ENCODE results near the gene NFATC1. TPM values are rescaled to one million over a fixed set of nuclear protein-coding genes. Genes with fewer than 3 reads are reported as not detected.

The NFATC1 gene
- total and polyA plus RNA-seq, 7 experiments from 2014 or later = 27.1 to 87.2 (median 53.4) TPM

GRCh38 chr18:79520478-79521390, 125.0 kb downstream of the NFATC1 start:
- no peaks in the 10 kb centered on the region for H3K36me3 ChIP-seq (ENCODE audit: control insufficient read depth in 2 of 3, insufficient read depth in 3 of 3, low read length in 3 of 3)
- ATAC-seq = no peak
- intact Hi-C loops (cut with micrococcal nuclease) = loop anchor here in 1 of 2 donors (5.0 to 10.0 kb wide), 5 partner anchors 43 to 587 kb away; partner anchors contain the start of genes ADNP2, RBFA, SLC66A2 and TXNL4A
- no peaks in the 10 kb centered on the region for H3K9me3 ChIP-seq (ENCODE audit: control insufficient read depth in 2 of 3, low read length in 3 of 3)
- H3K4me3 Mint-ChIP-seq = peak overlapping the region; percentile 82 to 90 (median 84)
- peak overlapping the region; percentile 2 for H3K4me3 ChIP-seq (ENCODE audit: low read length)
- H3K27ac ChIP-seq (ENCODE audit: low read depth, low read length) = peak overlapping the region; percentile 51
- no peaks in the 10 kb centered on the region for H3K27me3 Mint-ChIP-seq
- ChIA-PET CTCF (interaction anchor here (0.6 to 1.0 kb wide), 3 partner anchors 68 to 123 kb away, joined by 3 to 4 read pairs (median 3); no protein-coding TSS in a partner anchor), POLR2A (interaction anchor here (1.4 to 2.4 kb wide), 2 partner anchors 13 to 117 kb away, joined by 4 to 15 read pairs; no protein-coding TSS in a partner anchor)
- H3K27ac Mint-ChIP-seq = peak overlapping the region; percentile 90 to 100 (median 96)
- H3K4me1 ChIP-seq (ENCODE audit: control insufficient read depth in 2 of 2, insufficient read depth in 2 of 2, low read length in 2 of 2) = peaks cover 50 to 90% of the 10 kb centered on the region in 2 donors
- H3K9me3 Mint-ChIP-seq = peaks cover 0 to 3% (median 0%) of the 10 kb centered on the region in 11 donors
- no peak for DNase-seq
- H3K4me1 Mint-ChIP-seq = peaks cover 62 to 96% (median 85%) of the 10 kb centered on the region in 7 donors
- peaks cover 0 to 3% (median 0%) of the 10 kb centered on the region in 5 donors for H3K36me3 Mint-ChIP-seq
- H3K27me3 ChIP-seq (ENCODE audit: control insufficient read depth in 2 of 2, insufficient read depth in 2 of 2, low read length in 2 of 2) = no peaks in the 10 kb centered on the region

- ChIA-PET POLR2A (no interaction called here), CTCF (no interaction called here)
- Histone ChIP-seq H3K9me3 (ENCODE audit: control insufficient read depth in 2 of 3, low read length in 3 of 3) (no peaks in the 10 kb centered on the region), H3K27ac (ENCODE audit: low read depth, low read length) (peak overlapping the region; percentile 93), H3K36me3 (ENCODE audit: control insufficient read depth in 2 of 3, insufficient read depth in 3 of 3, low read length in 3 of 3) (no peaks in the 10 kb centered on the region), H3K4me3 (ENCODE audit: low read length) (no peak overlapping the region), H3K4me1 (ENCODE audit: control insufficient read depth in 2 of 2, insufficient read depth in 2 of 2, low read length in 2 of 2) (peaks cover 50 to 82% of the 10 kb centered on the region in 2 donors), H3K27me3 (ENCODE audit: control insufficient read depth in 2 of 2, insufficient read depth in 2 of 2, low read length in 2 of 2) (no peaks in the 10 kb centered on the region)
- Mint-ChIP-seq H3K9me3 (peaks cover 0 to 3% (median 0%) of the 10 kb centered on the region in 11 donors), H3K36me3 (peaks cover 0 to 3% (median 0%) of the 10 kb centered on the region in 5 donors), H3K4me1 (peaks cover 62 to 95% (median 77%) of the 10 kb centered on the region in 7 donors), H3K27ac (peak overlapping the region; percentile 90 to 100 (median 98)), H3K27me3 (no peaks in the 10 kb centered on the region), H3K4me3 (peak overlapping the region in 9 of 10 donors; percentile 63 to 93 (median 90))
- ATAC-seq (no peak), DNase-seq (peak in 1 of 9 donors; percentile 19)
- intact Hi-C loops (cut with micrococcal nuclease) = loop anchor here (2.0 to 10.0 kb wide), 10 partner anchors 44 to 586 kb away; partner anchors contain the start of genes ATP9B (in 2 of the 2), TXNL4A (in 2 of the 2), ADNP2 (in 1 of the 2) and NFATC1 (in 1 of the 2)
These were observed 125.9 kb downstream of the NFATC1 start for GRCh38 chr18:79521416-79522205.

GRCh38 chr18:79522451-79523205, 126.9 kb downstream of the NFATC1 start:
- ATAC-seq (peak; percentile 30), DNase-seq (peak in 8 of 9 donors; percentile 65 to 90 (median 74))
- POLR2A ChIA-PET = interaction anchor here (0.8 to 2.8 kb wide), 11 partner anchors 13 to 158 kb away, joined by 3 to 62 read pairs (median 5); partner anchors contain the start of gene NFATC1
- Mint-ChIP-seq H3K27ac (peak overlapping the region; percentile 88 to 100 (median 98)), H3K27me3 (no peaks in the 10 kb centered on the region), H3K4me3 (peak overlapping the region; percentile 83 to 93 (median 90)), H3K9me3 (peaks cover 0 to 3% (median 0%) of the 10 kb centered on the region in 11 donors), H3K36me3 (peaks cover 0 to 5% (median 3%) of the 10 kb centered on the region in 5 donors), H3K4me1 (peaks cover 55 to 95% (median 77%) of the 10 kb centered on the region in 7 donors)
- intact Hi-C loops (cut with micrococcal nuclease) = loop anchor here (1.0 to 10.0 kb wide), 15 partner anchors 15 to 585 kb away; partner anchors contain the start of genes ATP9B (in 2 of the 2), CTDP1 (in 2 of the 2), TXNL4A (in 2 of the 2) and ADNP2 (in 1 of the 2)
- H3K4me3 ChIP-seq (ENCODE audit: low read length) = peak overlapping the region; percentile 56
- no peaks in the 10 kb centered on the region for H3K9me3 ChIP-seq (ENCODE audit: control insufficient read depth in 2 of 3, low read length in 3 of 3)
- H3K27ac ChIP-seq (ENCODE audit: low read depth, low read length) = peak overlapping the region; percentile 93
- CTCF ChIA-PET = interaction anchor here (0.6 to 2.7 kb wide), 9 partner anchors 15 to 202 kb away, joined by 3 to 17 read pairs (median 4); no protein-coding TSS in a partner anchor
- peaks cover 43 to 78% of the 10 kb centered on the region in 2 donors for H3K4me1 ChIP-seq (ENCODE audit: control insufficient read depth in 2 of 2, insufficient read depth in 2 of 2, low read length in 2 of 2)
- H3K27me3 ChIP-seq (ENCODE audit: control insufficient read depth in 2 of 2, insufficient read depth in 2 of 2, low read length in 2 of 2) = no peaks in the 10 kb centered on the region
- H3K36me3 ChIP-seq (ENCODE audit: control insufficient read depth in 2 of 3, insufficient read depth in 3 of 3, low read length in 3 of 3) = peaks cover 0 to 4% (median 3%) of the 10 kb centered on the region in 3 experiments

- Histone ChIP-seq H3K9me3 (ENCODE audit: control insufficient read depth in 2 of 3, low read length in 3 of 3) (no peaks in the 10 kb centered on the region), H3K27ac (ENCODE audit: low read depth, low read length) (peak overlapping the region; percentile 93), H3K27me3 (ENCODE audit: control insufficient read depth in 2 of 2, insufficient read depth in 2 of 2, low read length in 2 of 2) (no peaks in the 10 kb centered on the region), H3K36me3 (ENCODE audit: control insufficient read depth in 2 of 3, insufficient read depth in 3 of 3, low read length in 3 of 3) (peaks cover 0 to 10% (median 10%) of the 10 kb centered on the region in 3 experiments), H3K4me3 (ENCODE audit: low read length) (peak overlapping the region; percentile 56), H3K4me1 (ENCODE audit: control insufficient read depth in 2 of 2, insufficient read depth in 2 of 2, low read length in 2 of 2) (peaks cover 38 to 72% of the 10 kb centered on the region in 2 donors)
- ChIA-PET CTCF (interaction anchor here (0.6 to 2.7 kb wide), 9 partner anchors 8 to 203 kb away, joined by 3 to 17 read pairs (median 4); no protein-coding TSS in a partner anchor), POLR2A (interaction anchor here (0.7 to 2.8 kb wide), 14 partner anchors 13 to 157 kb away, joined by 3 to 62 read pairs (median 5); partner anchors contain the start of gene NFATC1)
- intact Hi-C loops (cut with micrococcal nuclease) = loop anchor here (1.0 to 10.0 kb wide), 15 partner anchors 16 to 584 kb away; partner anchors contain the start of genes ATP9B (in 2 of the 2), CTDP1 (in 2 of the 2), TXNL4A (in 2 of the 2) and ADNP2 (in 1 of the 2)
- DNase-seq (peak in 7 of 9 donors; percentile 60 to 87 (median 83)), ATAC-seq (peak; percentile 77)
- Mint-ChIP-seq H3K9me3 (peaks cover 0 to 3% (median 0%) of the 10 kb centered on the region in 11 donors), H3K36me3 (peaks cover 0 to 9% (median 8%) of the 10 kb centered on the region in 5 donors), H3K4me3 (peak overlapping the region; percentile 83 to 93 (median 90)), H3K4me1 (peaks cover 50 to 95% (median 76%) of the 10 kb centered on the region in 7 donors), H3K27ac (peak overlapping the region; percentile 88 to 100 (median 98)), H3K27me3 (no peaks in the 10 kb centered on the region)
These were observed 127.5 kb downstream of the NFATC1 start for GRCh38 chr18:79523206-79523735.

GRCh38 chr18:79523736-79524180, 128.0 kb downstream of the NFATC1 start:
- Histone ChIP-seq H3K27ac (ENCODE audit: low read depth, low read length) (peak overlapping the region; percentile 93), H3K4me3 (ENCODE audit: low read length) (peak overlapping the region; percentile 56), H3K4me1 (ENCODE audit: control insufficient read depth in 2 of 2, insufficient read depth in 2 of 2, low read length in 2 of 2) (peaks cover 35 to 67% of the 10 kb centered on the region in 2 donors), H3K36me3 (ENCODE audit: control insufficient read depth in 2 of 3, insufficient read depth in 3 of 3, low read length in 3 of 3) (peaks cover 0 to 15% (median 13%) of the 10 kb centered on the region in 3 experiments), H3K27me3 (ENCODE audit: control insufficient read depth in 2 of 2, insufficient read depth in 2 of 2, low read length in 2 of 2) (no peaks in the 10 kb centered on the region), H3K9me3 (ENCODE audit: control insufficient read depth in 2 of 3, low read length in 3 of 3) (no peaks in the 10 kb centered on the region)
- H3K36me3 Mint-ChIP-seq = peaks cover under 1 to 14% (median 10%) of the 10 kb centered on the region in 5 donors
- CTCF ChIA-PET = interaction anchor here (0.9 to 2.7 kb wide), 7 partner anchors 9 to 143 kb away, joined by 3 to 17 read pairs (median 4); no protein-coding TSS in a partner anchor
- H3K4me3 Mint-ChIP-seq = peak overlapping the region; percentile 83 to 93 (median 90)
- peak; percentile 15 to 91 (median 88) for DNase-seq
- no peaks in the 10 kb centered on the region for H3K27me3 Mint-ChIP-seq
- ATAC-seq = peak; percentile 79
- peak overlapping the region; percentile 88 to 100 (median 98) for H3K27ac Mint-ChIP-seq
- intact Hi-C loops (cut with micrococcal nuclease) = loop anchor here (1.0 to 10.0 kb wide), 18 partner anchors 7 to 584 kb away; partner anchors contain the start of genes ATP9B (in 2 of the 2), CTDP1 (in 2 of the 2), TXNL4A (in 2 of the 2) and ADNP2 (in 1 of the 2)
- peaks cover 48 to 94% (median 75%) of the 10 kb centered on the region in 7 donors for H3K4me1 Mint-ChIP-seq
- POLR2A ChIA-PET = interaction anchor here (0.7 to 2.8 kb wide), 13 partner anchors 14 to 157 kb away, joined by 3 to 62 read pairs (median 5); partner anchors contain the start of gene NFATC1
- peaks cover 0 to 3% (median 0%) of the 10 kb centered on the region in 11 donors for H3K9me3 Mint-ChIP-seq
